GM23338 (cell line): ENCODE measurements around the gene CNGA1. TPM values are rescaled to one million over a fixed set of nuclear protein-coding genes. Genes with fewer than 3 reads are reported as not detected.

Source experiments
- ATAC-seq: fragments of 200-7000 bp; cut with Tn5 transposase; 3 replicates; pipeline ENCODE4 v1.9.1; 2020
- DNase-seq: peaks from one replicate; pipeline ENCODE4 v3.0.0-alpha.2; 2015; ENCODE audit warnings: low spot score
- H2AFZ ChIP-seq: fragments of 200-600 bp; sonication (generic); 2 replicates; pipeline ENCODE4 v1.8.0; 2016; ENCODE audit warnings: antibody characterized with exemption, mild to moderate bottlenecking, moderate library complexity
- H3F3A ChIP-seq: fragments of 200-600 bp; sonication (generic); replicated peaks from 2 replicates; pipeline ENCODE4 v1.8.0; 2017; ENCODE audit warnings: antibody characterized with exemption, mixed run types, low read depth
- H3K27ac ChIP-seq: fragments of 200-600 bp; sonication (generic); 2 replicates; pipeline ENCODE4 v1.6.1; 2016; ENCODE audit warnings: low read depth
- H3K27me3 ChIP-seq: fragments of 200-600 bp; sonication (generic); 2 replicates; pipeline ENCODE4 v1.8.0; 2016; ENCODE audit warnings: mild to moderate bottlenecking, mixed run types, moderate library complexity; ENCODE audit not compliant: insufficient read depth
- H3K36me3 ChIP-seq: fragments of 200-600 bp; sonication (generic); 2 replicates; pipeline ENCODE4 v1.8.0; 2016; ENCODE audit warnings: mild to moderate bottlenecking; ENCODE audit not compliant: insufficient read depth
- H3K4me1 ChIP-seq: fragments of 200-600 bp; sonication (generic); 2 replicates; pipeline ENCODE4 v1.8.0; 2016; ENCODE audit warnings: mild to moderate bottlenecking, moderate library complexity; ENCODE audit not compliant: insufficient read depth
- H3K4me2 ChIP-seq: fragments of 200-600 bp; sonication (generic); 2 replicates; pipeline ENCODE4 v1.7.1; 2017; ENCODE audit warnings: mixed run types
- H3K4me3 ChIP-seq: fragments of 200-600 bp; sonication (generic); 2 replicates; pipeline ENCODE4 v1.6.1; 2016; ENCODE audit warnings: mixed run types
- H3K79me2 ChIP-seq: fragments of 200-600 bp; sonication (generic); replicated peaks from 2 replicates; pipeline ENCODE4 v1.8.0; 2017; ENCODE audit warnings: mild to moderate bottlenecking; ENCODE audit not compliant: insufficient read depth
- H3K9me2 ChIP-seq: fragments of 200-600 bp; sonication (generic); 2 replicates; pipeline ENCODE4 v1.8.0; 2017; ENCODE audit not compliant: insufficient read depth
- H4K20me1 ChIP-seq: fragments of 200-600 bp; sonication (generic); replicated peaks from 2 replicates; pipeline ENCODE4 v1.8.0; 2017; ENCODE audit warnings: mild to moderate bottlenecking; ENCODE audit not compliant: insufficient read depth
- H3K27ac Mint-ChIP-seq: 2 replicates; pipeline ENCODE4 v1.8.0; 2020; ENCODE audit warnings: inconsistent platforms, mild to moderate bottlenecking, moderate library complexity, mixed read lengths
- H3K27me3 Mint-ChIP-seq: 3 replicates; pipeline ENCODE4 v1.8.0; 2022; ENCODE audit warnings: low read depth, mild to moderate bottlenecking, moderate library complexity, mixed read lengths, inconsistent platforms; ENCODE audit not compliant: insufficient read depth, poor library complexity
- H3K36me3 Mint-ChIP-seq: 3 replicates; pipeline ENCODE4 v1.8.0; 2021; ENCODE audit warnings: low read depth, mild to moderate bottlenecking, inconsistent platforms, moderate library complexity, mixed read lengths
- H3K4me1 Mint-ChIP-seq: 3 replicates; pipeline ENCODE4 v1.8.0; 2020; ENCODE audit warnings: mild to moderate bottlenecking, inconsistent platforms, mixed read lengths
- H3K4me3 Mint-ChIP-seq: 3 replicates; pipeline ENCODE4 v1.8.0; 2021; ENCODE audit warnings: moderate library complexity, mild to moderate bottlenecking, inconsistent platforms, mixed read lengths
- H3K9me3 Mint-ChIP-seq: 3 replicates; pipeline ENCODE4 v1.8.0; 2020; ENCODE audit warnings: moderate library complexity, mild to moderate bottlenecking, inconsistent platforms, mixed read lengths
- CREB1 ChIP-seq: fragments of 250-450 bp; sonication (Bioruptor Pico); IDR thresholded peaks from 2 replicates; pipeline ENCODE4 v1.5.0; 2020; ENCODE audit warnings: low read depth, mild to moderate bottlenecking, moderate library complexity
- EZH2 ChIP-seq: fragments of 200-600 bp; sonication (generic); IDR thresholded peaks from one replicate; pipeline ENCODE4 v1.8.0; 2017; ENCODE audit warnings: antibody characterized with exemption, mild to moderate bottlenecking, low read depth; ENCODE audit not compliant: unreplicated experiment
- EZH2phosphoT487 ChIP-seq: fragments of 200-600 bp; sonication (generic); IDR thresholded peaks from one replicate; pipeline ENCODE4 v1.8.1; 2018; ENCODE audit warnings: antibody characterized with exemption; ENCODE audit not compliant: unreplicated experiment
- NANOG ChIP-seq: IDR thresholded peaks from 2 replicates; pipeline ENCODE4 v1.6.1; 2016; ENCODE audit warnings: antibody characterized with exemption, borderline replicate concordance
- POLR2AphosphoS5 ChIP-seq: IDR thresholded peaks from 2 replicates; pipeline ENCODE4 v1.6.1; 2016; ENCODE audit warnings: antibody characterized with exemption, low read depth
- REST ChIP-seq: IDR thresholded peaks from one replicate; pipeline ENCODE4 v1.6.1; 2018; ENCODE audit warnings: antibody characterized with exemption; ENCODE audit not compliant: unreplicated experiment
- STAT1 ChIP-seq: IDR thresholded peaks from one replicate; pipeline ENCODE4 v1.6.1; 2016; ENCODE audit warnings: antibody characterized with exemption; ENCODE audit not compliant: unreplicated experiment
- ZNF114 ChIP-seq: fragments of 250-450 bp; sonication (Bioruptor Pico); IDR thresholded peaks from 2 replicates; pipeline ENCODE4 v1.5.0; 2020; ENCODE audit warnings: mild to moderate bottlenecking, moderate library complexity
- ZNF331 ChIP-seq: fragments of 250-450 bp; sonication (Bioruptor Pico); IDR thresholded peaks from 2 replicates; pipeline ENCODE4 v1.5.0; 2020; ENCODE audit warnings: low read depth, mild to moderate bottlenecking, moderate library complexity
- polyA plus RNA-seq: library from polyadenylated mRNA; unstranded; fragments of >200 nt; fragmentation: Nextera tagmentation; extraction: Ambion mirVana; gene quantifications from 2 replicates; pipeline ENCODE4 v1.2.1, GENCODE V29; 2016
- total RNA-seq: library from RNA; depleted of rRNA; stranded (reverse); fragments of >200 nt; shearing (Covaris generic); gene quantifications from 2 replicates; pipeline ENCODE4 v1.2.3, GENCODE V29; 2014
- TF ChIP-seq, protein P1 (sequence below), 2 experiments: fragments of 200-600 bp in 1 of 2; sonication (generic) in 1 of 2; conservative IDR thresholded peaks; 2 replicates each; pipeline versions ENCODE4 v1.5.1 to v1.6.1; 2016 to 2017; ENCODE audit warnings: antibody characterized with exemption in 2 of 2, low read depth in 2 of 2, mild to moderate bottlenecking in 2 of 2, moderate library complexity in 1 of 2
- TF ChIP-seq, protein P2 (sequence below): IDR thresholded peaks from 2 replicates; pipeline ENCODE4 v1.6.1; 2016; ENCODE audit warnings: antibody characterized with exemption

Gene CNGA1
- total and polyA plus RNA-seq, 2 experiments from 2014 or later, result 3.3 to 4.9 TPM

DNA sequence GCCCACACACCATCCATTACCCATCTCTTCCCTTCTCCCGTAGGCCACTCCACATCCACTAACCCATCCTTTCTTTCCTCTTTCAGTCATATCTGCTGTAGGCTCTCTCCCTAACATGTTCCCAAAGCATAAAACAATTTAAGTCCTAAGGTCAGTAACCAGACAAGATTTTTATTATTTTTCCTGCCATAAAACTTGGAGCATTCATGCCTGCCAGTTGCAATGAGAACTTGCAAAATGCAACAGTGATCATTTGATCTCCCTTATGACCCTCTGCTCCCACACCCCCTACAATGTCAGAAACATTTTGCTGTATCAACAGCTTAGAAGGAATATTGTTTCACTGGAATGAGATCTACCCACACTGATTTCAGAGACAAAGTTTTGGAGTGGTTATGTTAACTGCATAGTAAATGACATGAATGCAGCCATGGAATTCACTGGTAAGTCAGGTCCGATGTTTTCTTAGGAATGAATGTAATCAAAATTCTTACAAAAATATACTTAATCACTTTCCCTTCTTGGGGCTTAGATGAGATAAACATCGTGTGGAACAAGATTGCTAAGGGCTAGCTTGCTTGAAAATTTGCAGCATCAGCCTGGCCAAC is 5.8 kb upstream of the CNGA1 start (continued):
- TF ChIP-seq REST, result no peak
- no peak for TF ChIP-seq STAT1
- TF ChIP-seq, protein P1, sequence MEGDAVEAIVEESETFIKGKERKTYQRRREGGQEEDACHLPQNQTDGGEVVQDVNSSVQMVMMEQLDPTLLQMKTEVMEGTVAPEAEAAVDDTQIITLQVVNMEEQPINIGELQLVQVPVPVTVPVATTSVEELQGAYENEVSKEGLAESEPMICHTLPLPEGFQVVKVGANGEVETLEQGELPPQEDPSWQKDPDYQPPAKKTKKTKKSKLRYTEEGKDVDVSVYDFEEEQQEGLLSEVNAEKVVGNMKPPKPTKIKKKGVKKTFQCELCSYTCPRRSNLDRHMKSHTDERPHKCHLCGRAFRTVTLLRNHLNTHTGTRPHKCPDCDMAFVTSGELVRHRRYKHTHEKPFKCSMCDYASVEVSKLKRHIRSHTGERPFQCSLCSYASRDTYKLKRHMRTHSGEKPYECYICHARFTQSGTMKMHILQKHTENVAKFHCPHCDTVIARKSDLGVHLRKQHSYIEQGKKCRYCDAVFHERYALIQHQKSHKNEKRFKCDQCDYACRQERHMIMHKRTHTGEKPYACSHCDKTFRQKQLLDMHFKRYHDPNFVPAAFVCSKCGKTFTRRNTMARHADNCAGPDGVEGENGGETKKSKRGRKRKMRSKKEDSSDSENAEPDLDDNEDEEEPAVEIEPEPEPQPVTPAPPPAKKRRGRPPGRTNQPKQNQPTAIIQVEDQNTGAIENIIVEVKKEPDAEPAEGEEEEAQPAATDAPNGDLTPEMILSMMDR (conservative IDR thresholded peaks at IDR 0.05; ENCODE audit: low read depth in 2 of 2), result no peak
- TF ChIP-seq ZNF114 (CRISPR knock-in tag), result no peak

- Histone ChIP-seq H4K20me1 (peaks cover 7% of the 10 kb centered on the region), H3K4me2 (no peak overlapping the region), H3K4me3 (no peak overlapping the region), H3K27ac (no peak overlapping the region), H3K79me2 (peaks cover 12% of the 10 kb centered on the region), H3K4me1 (peaks cover 6% of the 10 kb centered on the region), H2AFZ (no peak overlapping the region), H3F3A (0 out of 2 replicates have a peak, but pooled peaks cover under 1% of the 10 kb centered on the region), H3K36me3 (no peaks in the 10 kb centered on the region), H3K27me3 (peaks cover 17% of the 10 kb centered on the region), H3K9me2 (no peaks in the 10 kb centered on the region)
- Mint-ChIP-seq H3K36me3 (peaks cover under 1% of the 10 kb centered on the region; the same call in 2 of the 3 replicates), H3K4me1 (peaks cover 13% of the 10 kb centered on the region; the same call in 2 of the 3 replicates), H3K9me3 (no peaks in the 10 kb centered on the region), H3K27me3 (peaks cover 10% of the 10 kb centered on the region), H3K27ac (no peak overlapping the region), H3K4me3 (no peak overlapping the region)
- ATAC-seq (no peak), DNase-seq (no peak)
- TF ChIP-seq, protein P2, sequence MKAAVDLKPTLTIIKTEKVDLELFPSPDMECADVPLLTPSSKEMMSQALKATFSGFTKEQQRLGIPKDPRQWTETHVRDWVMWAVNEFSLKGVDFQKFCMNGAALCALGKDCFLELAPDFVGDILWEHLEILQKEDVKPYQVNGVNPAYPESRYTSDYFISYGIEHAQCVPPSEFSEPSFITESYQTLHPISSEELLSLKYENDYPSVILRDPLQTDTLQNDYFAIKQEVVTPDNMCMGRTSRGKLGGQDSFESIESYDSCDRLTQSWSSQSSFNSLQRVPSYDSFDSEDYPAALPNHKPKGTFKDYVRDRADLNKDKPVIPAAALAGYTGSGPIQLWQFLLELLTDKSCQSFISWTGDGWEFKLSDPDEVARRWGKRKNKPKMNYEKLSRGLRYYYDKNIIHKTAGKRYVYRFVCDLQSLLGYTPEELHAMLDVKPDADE, result no peak
- no peak for TF ChIP-seq EZH2phosphoT487
- TF ChIP-seq EZH2, result no peak
- TF ChIP-seq ZNF114 (CRISPR knock-in tag), result no peak
- no peak for TF ChIP-seq CREB1
- TF ChIP-seq REST, result no peak
- TF ChIP-seq NANOG, result no peak
- TF ChIP-seq ZNF331 (CRISPR knock-in tag), result no peak
- TF ChIP-seq POLR2AphosphoS5, result no peak
- TF ChIP-seq, protein P1 (conservative IDR thresholded peaks at IDR 0.05; ENCODE audit: low read depth in 2 of 2), result no peak
Observed at GRCh38 chr4:48021100-48021499, 4.6 kb upstream of the CNGA1 start.
